ENCODE results near the gene TTLL8. TPM values are rescaled to one million over a fixed set of nuclear protein-coding genes. Genes with fewer than 3 reads are reported as not detected.

TTLL8 gene
- total RNA-seq, 1 donor from 2014 or later: not detected

DNA sequence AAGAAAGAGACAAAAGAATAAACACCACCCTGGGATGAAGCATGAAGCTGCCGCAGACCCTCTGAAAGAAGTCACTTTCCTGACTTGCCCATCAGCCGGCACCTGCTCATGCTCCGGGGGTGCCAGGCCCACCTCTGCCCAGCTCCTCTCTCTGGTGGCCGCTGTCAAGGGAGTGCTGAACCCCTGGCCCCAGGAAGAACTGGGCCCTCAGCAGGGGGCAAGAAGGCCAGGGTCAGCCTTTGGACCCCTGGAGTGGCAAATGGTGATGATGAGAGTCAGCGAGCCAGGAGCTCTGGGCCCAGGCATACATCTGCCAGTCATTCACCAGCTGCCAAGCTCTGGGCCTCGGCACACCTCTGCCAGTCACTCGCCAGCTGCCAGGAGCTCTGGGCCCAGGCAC is 17.4 kb downstream of the TTLL8 start:
- TF ChIP-seq, protein P1, sequence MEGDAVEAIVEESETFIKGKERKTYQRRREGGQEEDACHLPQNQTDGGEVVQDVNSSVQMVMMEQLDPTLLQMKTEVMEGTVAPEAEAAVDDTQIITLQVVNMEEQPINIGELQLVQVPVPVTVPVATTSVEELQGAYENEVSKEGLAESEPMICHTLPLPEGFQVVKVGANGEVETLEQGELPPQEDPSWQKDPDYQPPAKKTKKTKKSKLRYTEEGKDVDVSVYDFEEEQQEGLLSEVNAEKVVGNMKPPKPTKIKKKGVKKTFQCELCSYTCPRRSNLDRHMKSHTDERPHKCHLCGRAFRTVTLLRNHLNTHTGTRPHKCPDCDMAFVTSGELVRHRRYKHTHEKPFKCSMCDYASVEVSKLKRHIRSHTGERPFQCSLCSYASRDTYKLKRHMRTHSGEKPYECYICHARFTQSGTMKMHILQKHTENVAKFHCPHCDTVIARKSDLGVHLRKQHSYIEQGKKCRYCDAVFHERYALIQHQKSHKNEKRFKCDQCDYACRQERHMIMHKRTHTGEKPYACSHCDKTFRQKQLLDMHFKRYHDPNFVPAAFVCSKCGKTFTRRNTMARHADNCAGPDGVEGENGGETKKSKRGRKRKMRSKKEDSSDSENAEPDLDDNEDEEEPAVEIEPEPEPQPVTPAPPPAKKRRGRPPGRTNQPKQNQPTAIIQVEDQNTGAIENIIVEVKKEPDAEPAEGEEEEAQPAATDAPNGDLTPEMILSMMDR (IDR thresholded peaks at IDR 0.05; ENCODE audit: insufficient read depth, low read length, poor library complexity, severe bottlenecking): no peak
- DNase-seq (ENCODE audit: low read depth): no peak
- peaks cover 5% of the 10 kb centered on the region for H3K27me3 ChIP-seq (ENCODE audit: control insufficient read depth, insufficient read depth, low read length)
- H3K4me3 ChIP-seq (ENCODE audit: low read depth, low read length): no peak overlapping the region
- no peaks in the 10 kb centered on the region for H3K36me3 ChIP-seq (ENCODE audit: control insufficient read depth, insufficient read depth, low read length)

DNA sequence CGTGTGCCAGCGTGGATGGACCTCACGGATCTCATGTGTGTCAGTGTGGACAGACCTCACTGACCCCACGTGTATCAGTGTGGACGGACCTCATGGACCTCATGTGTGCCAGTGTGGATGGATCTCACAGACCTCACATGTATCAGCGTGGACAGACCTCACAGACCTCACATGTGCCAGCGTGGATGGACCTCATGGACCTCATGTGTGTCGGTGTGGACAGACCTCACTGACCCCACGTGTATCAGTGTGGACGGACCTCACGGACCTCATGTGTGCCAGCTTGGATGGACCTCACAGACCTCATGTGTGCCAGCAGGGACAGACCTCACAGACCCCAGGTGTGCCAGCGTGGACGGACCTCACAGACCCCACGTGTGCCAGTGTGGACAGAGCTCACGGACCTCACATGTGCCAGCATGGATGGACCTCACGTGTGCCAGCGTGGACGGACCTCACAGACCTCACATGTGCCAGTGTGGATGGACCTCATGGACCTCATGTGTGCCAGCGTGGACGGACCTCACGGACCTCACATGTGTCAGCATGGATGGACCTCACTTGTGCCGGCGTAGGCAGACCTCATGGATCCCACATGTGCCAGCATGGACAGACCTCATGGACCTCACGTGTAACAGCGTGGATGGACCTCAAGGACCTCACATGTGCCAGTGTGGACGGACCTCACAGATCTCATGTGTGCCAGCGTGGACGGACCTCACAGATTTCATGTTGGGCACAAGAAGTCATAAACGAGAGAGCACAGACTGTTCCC is 18.2 kb downstream of the TTLL8 start:
- H3K27me3 ChIP-seq (ENCODE audit: control insufficient read depth, insufficient read depth, low read length): peaks cover 2% of the 10 kb centered on the region
- no peaks in the 10 kb centered on the region for H3K36me3 ChIP-seq (ENCODE audit: control insufficient read depth, insufficient read depth, low read length)
- H3K4me3 ChIP-seq (ENCODE audit: low read depth, low read length): no peak overlapping the region
- TF ChIP-seq, protein P1 (IDR thresholded peaks at IDR 0.05; ENCODE audit: insufficient read depth, low read length, poor library complexity, severe bottlenecking): no peak
- no peak for DNase-seq (ENCODE audit: low read depth)

DNA sequence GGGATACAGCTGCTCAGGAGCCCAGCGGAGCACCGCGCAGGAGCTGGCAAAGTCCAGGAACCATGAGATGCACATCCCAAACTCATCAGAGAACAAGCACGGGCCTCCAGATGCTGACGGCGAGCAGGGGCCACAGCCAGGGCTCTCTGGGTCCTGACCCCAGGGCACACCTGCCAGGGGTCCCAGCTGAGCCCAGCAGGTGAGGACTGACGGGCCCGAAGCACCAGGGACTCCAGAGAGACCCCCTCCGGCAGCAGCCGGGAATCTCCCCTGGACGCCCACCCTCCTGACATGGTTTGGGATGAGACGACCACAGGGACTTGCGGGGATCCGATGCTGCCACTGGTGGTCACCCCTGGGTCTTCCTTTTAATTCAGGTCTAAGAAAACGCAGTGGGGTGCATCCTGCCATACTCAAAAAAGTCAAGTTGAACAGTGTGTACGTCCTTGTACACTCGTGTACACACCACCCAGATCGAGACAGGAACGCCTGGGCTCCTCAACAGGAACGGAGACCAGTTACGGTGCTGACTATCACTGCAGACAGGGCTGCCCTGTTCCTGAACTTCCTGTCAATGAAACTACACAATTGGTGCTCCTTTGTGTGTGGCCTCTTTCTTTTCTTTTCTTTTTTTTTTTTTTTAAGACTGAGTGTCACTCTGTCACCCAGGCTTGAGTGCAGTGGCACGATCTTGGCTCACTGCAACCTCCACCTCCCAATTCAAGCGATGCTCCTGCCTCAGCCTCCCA is 21.9 kb downstream of the TTLL8 start:
- TF ChIP-seq, protein P1 (IDR thresholded peaks at IDR 0.05; ENCODE audit: insufficient read depth, low read length, poor library complexity, severe bottlenecking): no peak
- Histone ChIP-seq H3K36me3 (ENCODE audit: control insufficient read depth, insufficient read depth, low read length) (no peaks in the 10 kb centered on the region), H3K27me3 (ENCODE audit: control insufficient read depth, insufficient read depth, low read length) (peaks cover 17% of the 10 kb centered on the region), H3K4me3 (ENCODE audit: low read depth, low read length) (no peak overlapping the region)
- DNase-seq (ENCODE audit: low read depth): no peak

DNA sequence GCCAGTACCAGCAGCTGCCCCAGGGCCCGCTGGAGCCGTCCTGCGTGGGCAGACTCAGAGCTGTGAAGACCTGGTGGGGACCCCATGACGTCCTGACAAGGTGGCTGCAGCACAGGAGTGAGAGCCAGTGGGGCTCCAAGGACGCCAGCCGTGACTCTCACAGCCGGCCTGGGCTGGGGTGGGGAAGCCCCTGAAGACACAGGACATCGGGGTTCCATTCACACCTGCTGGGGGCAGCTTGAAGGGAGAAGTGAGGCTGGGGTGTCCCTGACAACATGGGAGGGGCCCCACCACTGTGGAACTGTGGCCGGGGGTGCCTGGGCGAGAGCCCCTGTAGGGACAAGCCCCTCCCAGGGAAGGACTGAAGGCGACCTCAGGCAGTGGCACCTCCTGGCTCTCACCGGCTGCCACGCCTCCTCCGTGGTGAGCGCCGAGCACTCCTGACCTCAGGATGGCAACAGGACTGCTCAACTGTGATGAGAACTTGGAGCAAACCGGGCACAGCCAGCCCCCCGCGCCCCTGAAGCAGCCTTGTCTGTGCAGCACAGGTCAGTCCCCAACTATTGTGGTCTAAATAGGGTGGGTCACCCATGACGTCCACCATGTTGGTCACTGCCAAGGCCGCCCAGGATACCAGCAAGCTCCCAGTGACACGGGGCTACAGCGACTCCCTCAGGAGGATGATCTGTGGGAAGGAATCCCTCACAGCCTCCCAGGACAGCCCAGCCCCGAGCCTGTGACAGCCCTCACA is 22.8 kb downstream of the TTLL8 start:
- no peak for DNase-seq (ENCODE audit: low read depth)
- TF ChIP-seq, protein P1 (IDR thresholded peaks at IDR 0.05; ENCODE audit: insufficient read depth, low read length, poor library complexity, severe bottlenecking): no peak
- Histone ChIP-seq H3K36me3 (ENCODE audit: control insufficient read depth, insufficient read depth, low read length) (no peaks in the 10 kb centered on the region), H3K27me3 (ENCODE audit: control insufficient read depth, insufficient read depth, low read length) (peaks cover 24% of the 10 kb centered on the region), H3K4me3 (ENCODE audit: low read depth, low read length) (no peak overlapping the region)

DNA sequence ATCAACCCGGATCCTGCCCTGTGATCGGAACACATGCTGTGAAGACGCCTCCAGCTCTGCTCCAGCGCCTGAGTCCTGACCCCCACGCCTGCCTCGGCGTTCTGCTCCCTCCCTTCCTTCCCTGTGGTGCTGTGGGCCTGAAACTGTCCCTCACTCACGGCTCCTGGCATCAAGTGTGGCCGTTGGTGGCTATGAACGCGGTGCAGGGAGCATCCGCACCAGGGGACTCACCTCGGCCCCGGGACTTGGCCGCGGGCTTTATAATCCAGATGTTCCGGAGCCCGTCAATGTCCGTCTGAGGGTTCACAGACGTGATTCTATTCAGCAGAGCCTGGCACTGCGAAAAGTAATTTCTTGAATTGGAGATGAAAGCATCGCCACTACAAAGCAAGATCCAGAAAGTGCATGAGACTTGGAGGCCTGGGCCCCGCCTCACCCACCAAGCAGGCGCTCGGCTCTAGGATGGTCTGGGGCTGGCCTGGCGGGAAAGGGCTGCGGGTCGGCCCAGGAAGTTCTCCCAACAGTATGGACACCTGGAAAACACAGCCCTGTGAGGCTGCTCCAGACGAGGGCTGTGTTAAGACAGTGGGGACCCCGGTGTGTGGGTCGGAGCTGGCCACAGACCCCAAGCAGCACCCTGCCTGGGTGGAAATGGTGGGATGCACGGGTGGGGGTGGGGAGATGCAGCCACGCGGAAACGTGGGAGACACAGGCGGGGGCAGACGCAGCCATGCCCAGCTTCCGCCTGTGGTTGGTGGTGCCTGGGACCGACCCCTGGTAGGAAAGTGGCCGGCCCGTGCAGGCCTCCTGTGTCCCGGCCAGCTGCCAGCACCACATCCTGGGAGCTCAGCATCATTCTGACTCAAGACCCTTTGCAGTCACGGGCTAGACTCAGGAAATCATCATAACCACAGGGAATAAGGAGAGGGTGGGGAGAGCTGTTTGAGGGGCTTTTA is 23.7 kb downstream of the TTLL8 start:
- Histone ChIP-seq H3K36me3 (ENCODE audit: control insufficient read depth, insufficient read depth, low read length) (no peaks in the 10 kb centered on the region), H3K27me3 (ENCODE audit: control insufficient read depth, insufficient read depth, low read length) (peaks cover 32% of the 10 kb centered on the region), H3K4me3 (ENCODE audit: low read depth, low read length) (no peak overlapping the region)
- DNase-seq (ENCODE audit: low read depth): no peak
- TF ChIP-seq, protein P1 (IDR thresholded peaks at IDR 0.05; ENCODE audit: insufficient read depth, low read length, poor library complexity, severe bottlenecking): no peak
